HAP-1 (cell line): ENCODE results near the gene LGALS9C.
"Not testable (repeated sequence)": the region's sequence is repeated elsewhere in the genome, so short reads cannot be mapped to it uniquely, and the experiment has no call there.

Experiments
- DNase-seq, 2 experiments: peaks; one replicate each; pipeline ENCODE4 v3.0.0-alpha.2; 2016 to 2020; ENCODE audit warnings: low spot score in 2 of 2
- H3K27me3 ChIP-seq: fragments of 250-450 bp; sonication (Bioruptor Pico); 2 replicates; pipeline ENCODE4 v1.5.1; 2020; ENCODE audit warnings: low read depth, mild to moderate bottlenecking, moderate library complexity
- H3K36me3 ChIP-seq: fragments of 250-450 bp; sonication (Bioruptor Pico); replicated peaks from 2 replicates; pipeline ENCODE4 v1.5.1; 2020; ENCODE audit warnings: mild to moderate bottlenecking
- H3K4me1 ChIP-seq: fragments of 250-450 bp; sonication (Bioruptor Pico); 2 replicates; pipeline ENCODE4 v1.5.1; 2020; ENCODE audit warnings: mild to moderate bottlenecking
- H3K4me3 ChIP-seq: fragments of 250-450 bp; sonication (Bioruptor Pico); 2 replicates; pipeline ENCODE4 v1.5.1; 2020; ENCODE audit warnings: mild to moderate bottlenecking, moderate library complexity
- H3K9me3 ChIP-seq: fragments of 250-450 bp; sonication (Bioruptor Pico); 2 replicates; pipeline ENCODE4 v1.5.1; 2020; ENCODE audit warnings: mild to moderate bottlenecking, moderate library complexity
- in situ Hi-C: fragments of 300-500 bp; cut with MboI; formaldehyde crosslinking; loops from 3 replicates; pipeline ENCODE4 v1.14.3; 2020; ENCODE audit warnings: low sequenced_read_pairs, inconsistent platforms, mixed read lengths

LGALS9C gene

DNA sequence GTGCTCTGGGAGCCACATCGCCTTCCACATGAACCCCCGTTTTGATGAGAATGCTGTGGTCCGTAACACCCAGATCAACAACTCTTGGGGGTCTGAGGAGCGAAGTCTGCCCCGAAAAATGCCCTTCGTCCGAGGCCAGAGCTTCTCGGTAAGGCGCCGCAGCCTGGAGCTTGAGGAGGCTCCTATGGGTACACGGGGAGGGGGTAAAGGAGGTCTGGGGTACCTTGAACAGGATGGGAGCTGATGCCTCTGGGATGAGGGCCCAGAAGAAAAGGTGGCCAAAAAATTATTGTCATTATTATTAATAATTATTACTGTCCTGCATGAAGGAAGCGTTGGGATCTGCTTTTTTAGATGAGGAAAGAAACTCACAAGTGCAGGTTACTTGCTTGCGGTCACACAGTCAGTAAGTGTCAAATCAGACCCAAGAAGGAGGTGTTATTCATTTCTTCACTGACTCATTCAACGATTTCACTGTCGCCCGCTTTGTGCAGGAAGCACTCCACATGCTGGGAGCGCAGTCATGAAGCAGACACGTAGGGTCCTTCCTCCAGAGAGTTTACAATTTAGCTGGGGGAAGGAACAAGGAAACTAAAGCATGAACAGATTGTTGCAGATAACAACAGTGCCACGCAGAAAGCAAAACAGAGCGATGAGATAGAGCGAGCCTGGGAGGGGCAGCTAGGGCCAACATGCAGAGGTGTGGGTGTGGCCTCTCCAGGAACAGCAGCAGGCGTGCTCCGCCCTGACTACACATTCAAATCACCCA is 16.3 kb downstream of the LGALS9C start:
- DNase-seq, H3K4me1 ChIP-seq, H3K36me3 ChIP-seq, H3K4me3 ChIP-seq, in situ Hi-C loops, H3K9me3 ChIP-seq, H3K27me3 ChIP-seq: not testable (repeated sequence)

DNA sequence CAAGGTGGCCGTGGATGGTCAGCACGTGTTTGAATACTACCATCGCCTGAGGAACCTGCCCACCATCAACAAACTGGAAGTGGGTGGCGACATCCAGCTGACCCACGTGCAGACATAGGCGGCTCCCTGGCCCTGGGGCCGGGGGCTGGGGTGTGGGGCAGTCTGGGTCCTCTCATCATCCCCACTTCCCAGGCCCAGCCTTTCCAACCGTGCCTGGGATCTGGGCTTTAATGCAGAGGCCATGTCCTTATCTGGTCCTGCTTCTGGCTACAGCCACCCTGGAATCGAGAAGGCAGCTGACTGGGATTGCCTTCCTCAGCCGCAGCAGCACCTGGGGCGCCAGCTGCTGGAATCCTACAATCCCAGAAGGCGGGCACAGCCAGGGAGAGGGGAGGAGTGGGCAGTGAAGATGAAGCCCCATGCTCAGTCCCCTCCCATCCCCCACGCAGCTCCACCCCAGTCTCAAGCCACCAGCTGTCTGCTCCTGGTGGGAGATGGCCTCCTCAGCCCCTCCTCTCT is 17.7 kb downstream of the LGALS9C start:
- H3K4me3 ChIP-seq, DNase-seq, H3K27me3 ChIP-seq, H3K9me3 ChIP-seq, H3K36me3 ChIP-seq, in situ Hi-C loops, H3K4me1 ChIP-seq: not testable (repeated sequence)

DNA sequence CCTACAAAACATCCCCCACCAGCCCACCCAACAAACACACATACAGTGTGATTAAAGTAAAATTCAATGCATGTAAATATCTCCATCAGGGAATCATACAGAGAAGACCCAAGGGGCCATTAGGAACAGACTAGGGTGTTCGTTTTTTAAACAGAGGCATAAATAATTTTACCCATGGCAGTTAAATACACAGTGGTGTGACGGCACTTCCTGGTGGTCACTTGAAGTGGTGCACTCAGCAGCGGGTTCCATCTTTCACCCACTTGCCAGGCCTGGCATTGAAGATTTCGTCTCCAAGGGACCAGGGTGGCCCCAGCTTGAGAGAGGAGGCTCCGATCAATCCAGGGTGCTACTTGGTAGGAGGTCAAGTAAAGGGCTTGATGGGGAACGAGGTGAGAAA is 20.5 kb downstream of the LGALS9C start:
- DNase-seq, H3K4me1 ChIP-seq, in situ Hi-C loops, H3K4me3 ChIP-seq, H3K36me3 ChIP-seq, H3K9me3 ChIP-seq, H3K27me3 ChIP-seq: not testable (repeated sequence)

DNA sequence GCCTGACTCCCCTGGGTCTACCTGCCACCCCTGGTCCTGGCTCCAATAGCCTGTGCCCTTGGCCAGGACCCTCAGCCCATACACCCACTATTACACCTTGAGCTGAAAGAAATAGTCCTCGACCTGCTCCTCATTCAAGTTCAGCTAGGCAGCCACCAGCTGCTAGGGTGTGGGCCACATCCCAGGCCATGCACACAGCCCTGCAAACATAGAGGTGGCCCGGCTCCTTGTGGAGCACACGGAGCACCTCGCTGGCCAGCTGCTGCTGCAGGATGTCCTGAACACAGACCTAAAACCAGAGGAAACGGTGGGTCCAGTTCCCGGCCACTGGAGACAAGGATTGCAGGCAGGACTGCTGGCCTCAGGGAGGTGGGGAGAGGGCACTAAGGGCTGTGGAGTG is 22.5 kb downstream of the LGALS9C start:
- not testable (repeated sequence) for H3K4me1 ChIP-seq

DNA sequence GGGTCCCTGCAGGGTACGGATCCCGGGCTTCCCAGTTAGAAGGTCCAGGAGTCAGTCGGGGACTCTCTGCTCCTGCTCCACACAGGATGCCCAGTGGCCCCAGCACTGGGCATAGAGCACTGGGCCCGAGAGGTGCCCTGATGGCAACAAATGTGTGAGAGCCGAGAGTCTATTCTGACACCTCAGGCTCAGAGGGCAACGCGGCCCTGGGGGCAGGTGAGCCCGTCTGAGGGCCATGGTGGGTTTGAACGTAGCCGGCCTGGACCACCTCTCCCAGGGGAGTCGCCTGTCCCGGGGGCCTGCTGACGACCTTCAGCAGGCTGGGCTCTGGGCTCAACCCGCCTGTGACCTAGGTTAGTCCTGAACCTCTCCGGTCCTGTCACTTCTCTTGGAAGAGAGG is 23.2 kb downstream of the LGALS9C start:
- H3K27me3 ChIP-seq, in situ Hi-C loops, H3K4me1 ChIP-seq, H3K4me3 ChIP-seq, H3K9me3 ChIP-seq, DNase-seq, H3K36me3 ChIP-seq: not testable (repeated sequence)

More for the DNA sequence above, 22.5 kb downstream of the LGALS9C start:
- H3K27me3 ChIP-seq, in situ Hi-C loops, DNase-seq, H3K36me3 ChIP-seq, H3K9me3 ChIP-seq, H3K4me3 ChIP-seq: not testable (repeated sequence)

DNA sequence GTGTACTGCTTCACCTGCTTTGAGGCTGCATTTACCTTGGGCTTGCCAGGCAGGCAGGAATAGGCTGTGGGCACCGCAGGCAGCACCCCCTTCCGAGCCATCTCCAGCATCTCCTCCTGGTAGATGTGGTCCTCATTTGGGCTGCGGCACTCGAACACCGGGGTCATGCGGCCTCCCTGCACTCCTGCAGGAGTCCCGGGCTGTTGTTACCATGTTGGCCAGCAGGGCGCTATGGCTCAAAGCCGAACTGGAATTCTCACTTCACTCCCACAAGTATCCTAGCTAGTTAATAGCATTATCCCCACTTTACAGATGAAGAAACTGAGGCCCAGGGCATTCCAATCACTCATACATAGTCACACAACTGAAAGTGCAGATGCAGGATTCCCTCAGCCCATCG is 23.7 kb downstream of the LGALS9C start:
- in situ Hi-C loops, H3K36me3 ChIP-seq, H3K9me3 ChIP-seq, H3K4me1 ChIP-seq, DNase-seq, H3K4me3 ChIP-seq, H3K27me3 ChIP-seq: not testable (repeated sequence)

DNA sequence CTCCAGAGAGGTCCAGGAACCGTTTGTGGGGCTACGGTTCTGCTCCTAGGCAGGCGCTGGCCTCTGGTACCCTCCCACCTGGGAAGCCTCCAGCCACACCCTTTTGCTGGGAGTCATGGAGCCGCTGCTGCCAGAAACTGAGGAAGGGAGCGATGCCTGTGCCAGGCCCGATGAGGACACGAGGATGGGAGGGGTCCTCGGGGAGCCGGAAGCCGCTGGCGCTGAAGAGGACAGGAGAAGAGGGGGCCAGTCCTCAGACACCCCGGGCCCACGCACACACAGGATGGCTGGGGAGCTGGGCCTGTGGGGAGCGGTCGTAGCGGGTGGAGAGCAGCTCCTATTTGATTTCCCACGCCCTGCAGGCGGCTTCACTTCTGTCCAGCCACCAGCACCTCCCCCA is 24.2 kb downstream of the LGALS9C start:
- DNase-seq, H3K4me1 ChIP-seq, H3K27me3 ChIP-seq, in situ Hi-C loops, H3K36me3 ChIP-seq, H3K4me3 ChIP-seq, H3K9me3 ChIP-seq: not testable (repeated sequence)

DNA sequence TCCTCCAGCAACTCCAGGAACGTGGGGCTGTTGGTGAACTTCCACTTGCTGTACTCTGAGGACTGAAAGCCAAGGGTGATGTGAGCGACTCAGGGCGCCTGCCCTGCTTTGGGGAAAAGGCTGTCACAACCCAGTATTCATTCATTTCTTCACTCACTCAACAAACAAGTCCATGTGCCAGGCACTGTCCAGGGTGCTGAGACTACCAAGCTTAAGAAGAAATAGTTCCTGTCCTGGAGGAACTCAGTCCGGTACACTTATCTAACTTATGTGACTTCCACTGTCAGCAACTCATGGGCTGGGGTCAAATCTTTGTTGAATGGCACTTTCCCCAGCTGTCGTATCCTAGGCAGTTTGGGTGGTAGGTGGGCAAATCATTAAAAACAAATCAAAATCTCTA is 26.6 kb downstream of the LGALS9C start:
- in situ Hi-C loops, DNase-seq, H3K9me3 ChIP-seq, H3K4me1 ChIP-seq, H3K27me3 ChIP-seq, H3K4me3 ChIP-seq, H3K36me3 ChIP-seq: not testable (repeated sequence)

DNA sequence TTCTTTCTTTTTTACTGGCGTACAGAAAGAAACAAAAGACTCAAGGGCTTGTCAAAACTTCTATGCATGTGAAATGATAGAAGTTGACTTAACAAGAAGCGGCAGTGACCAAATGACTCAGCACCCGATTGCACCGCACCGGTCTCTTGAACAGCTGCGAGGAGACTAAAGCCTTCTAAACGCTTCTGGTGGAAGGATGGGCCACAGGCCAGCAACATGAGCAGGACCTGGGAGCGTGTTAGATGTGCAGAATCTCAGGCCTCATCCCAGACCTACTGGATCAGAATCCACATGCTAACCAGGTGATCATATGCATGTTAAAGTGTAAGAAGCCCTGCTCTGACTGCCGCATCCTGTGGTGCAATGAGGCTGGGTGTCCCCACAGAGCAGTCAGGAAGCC is 31.1 kb downstream of the LGALS9C start:
- H3K4me3 ChIP-seq, DNase-seq, H3K4me1 ChIP-seq, H3K36me3 ChIP-seq, H3K9me3 ChIP-seq, H3K27me3 ChIP-seq, in situ Hi-C loops: not testable (repeated sequence)

DNA sequence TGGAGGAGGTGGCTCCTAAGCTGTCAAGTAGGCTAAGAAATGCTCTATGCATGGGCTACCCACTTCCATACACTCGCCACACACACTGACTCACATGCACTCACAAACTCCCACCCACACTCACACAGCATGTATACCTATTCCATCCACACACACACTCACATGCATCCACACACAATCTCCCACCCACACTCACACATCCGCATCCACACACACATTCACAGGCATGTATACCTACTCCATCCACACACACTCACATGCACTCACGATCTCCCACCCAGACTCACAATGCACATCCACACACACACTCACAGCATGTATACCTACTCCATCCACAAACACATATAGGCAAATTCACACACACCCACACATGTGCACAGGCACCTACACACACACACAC is 32.1 kb downstream of the LGALS9C start:
- H3K4me3 ChIP-seq, H3K36me3 ChIP-seq, H3K4me1 ChIP-seq, in situ Hi-C loops, H3K9me3 ChIP-seq, H3K27me3 ChIP-seq, DNase-seq: not testable (repeated sequence)

DNA sequence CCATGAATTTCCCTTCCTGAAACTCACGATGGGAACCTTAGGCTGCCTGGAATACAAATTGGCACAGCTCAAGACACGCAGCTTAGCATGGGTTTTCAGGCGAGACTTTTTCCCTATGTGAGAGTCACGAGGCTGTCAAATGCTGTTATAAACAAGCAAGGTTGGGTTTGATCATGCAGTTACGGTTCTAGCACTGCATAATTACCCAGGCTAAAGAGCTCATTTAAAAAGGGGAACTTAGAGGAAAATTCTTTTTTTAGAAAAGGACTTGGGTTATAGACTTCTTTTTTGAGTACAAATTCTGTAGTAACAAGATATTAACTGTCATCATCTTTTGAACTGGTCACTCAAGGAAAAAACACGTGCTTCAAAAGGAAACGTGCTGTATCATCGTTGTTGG is 44.5 kb downstream of the LGALS9C start:
- H3K9me3 ChIP-seq, in situ Hi-C loops: not testable (repeated sequence)

DNA sequence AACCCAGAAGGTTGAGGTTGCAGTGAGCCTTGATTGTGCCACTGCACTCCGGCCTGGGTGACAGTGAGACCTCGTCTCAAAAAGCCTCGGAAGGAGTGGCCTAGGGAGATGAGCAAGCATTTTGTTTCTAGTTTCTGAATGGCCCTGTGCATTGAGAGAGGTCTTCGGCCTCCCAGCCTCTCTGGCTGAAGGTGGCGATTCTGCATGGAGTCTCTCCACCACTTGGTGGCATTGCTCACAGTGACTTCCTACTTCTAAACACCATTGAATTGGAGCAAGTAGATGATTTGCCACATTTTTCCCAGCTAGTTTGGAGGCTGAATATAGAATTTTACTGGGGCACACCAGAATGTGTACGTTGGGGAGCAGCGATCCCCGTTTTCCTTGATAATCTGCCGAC is 48.4 kb downstream of the LGALS9C start:
- H3K9me3 ChIP-seq, in situ Hi-C loops: not testable (repeated sequence)

More for the DNA sequence above, 44.5 kb downstream of the LGALS9C start:
- H3K27me3 ChIP-seq, H3K4me1 ChIP-seq, H3K36me3 ChIP-seq, H3K4me3 ChIP-seq, DNase-seq: not testable (repeated sequence)

DNA sequence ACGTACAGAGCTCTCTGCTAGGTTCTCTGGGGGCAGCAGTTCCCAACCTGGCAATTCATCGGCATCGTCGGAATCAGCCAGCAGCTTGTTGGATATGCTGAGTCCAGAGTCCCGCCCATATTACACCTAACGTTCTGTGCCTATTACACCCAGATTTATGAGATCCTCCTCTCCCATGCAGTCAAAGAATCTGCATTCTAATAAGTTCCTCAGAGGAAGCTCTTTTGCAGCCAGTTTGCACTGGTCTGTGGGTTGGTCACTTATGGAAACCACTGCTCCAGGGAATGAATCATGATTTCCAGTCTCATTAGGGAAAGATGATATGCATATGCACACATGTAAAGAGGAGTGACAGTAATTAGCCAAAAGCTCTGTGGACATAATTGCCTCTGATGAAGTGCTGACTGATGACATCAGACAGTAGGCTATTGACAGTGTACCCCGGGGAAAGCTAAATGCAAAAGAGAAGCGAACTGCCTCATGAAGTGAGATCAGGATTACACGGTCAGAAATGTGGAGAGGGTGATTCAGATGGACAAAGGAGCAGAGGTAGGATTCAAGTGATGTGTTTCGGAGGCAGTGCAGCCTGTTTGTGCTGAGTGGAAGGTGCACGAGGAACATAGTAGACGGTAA is 49.7 kb downstream of the LGALS9C start:
- H3K27me3 ChIP-seq, in situ Hi-C loops, H3K36me3 ChIP-seq, DNase-seq, H3K9me3 ChIP-seq, H3K4me1 ChIP-seq, H3K4me3 ChIP-seq: not testable (repeated sequence)

More for the DNA sequence above, 48.4 kb downstream of the LGALS9C start:
- H3K27me3 ChIP-seq, H3K4me1 ChIP-seq, DNase-seq, H3K4me3 ChIP-seq, H3K36me3 ChIP-seq: not testable (repeated sequence)

DNA sequence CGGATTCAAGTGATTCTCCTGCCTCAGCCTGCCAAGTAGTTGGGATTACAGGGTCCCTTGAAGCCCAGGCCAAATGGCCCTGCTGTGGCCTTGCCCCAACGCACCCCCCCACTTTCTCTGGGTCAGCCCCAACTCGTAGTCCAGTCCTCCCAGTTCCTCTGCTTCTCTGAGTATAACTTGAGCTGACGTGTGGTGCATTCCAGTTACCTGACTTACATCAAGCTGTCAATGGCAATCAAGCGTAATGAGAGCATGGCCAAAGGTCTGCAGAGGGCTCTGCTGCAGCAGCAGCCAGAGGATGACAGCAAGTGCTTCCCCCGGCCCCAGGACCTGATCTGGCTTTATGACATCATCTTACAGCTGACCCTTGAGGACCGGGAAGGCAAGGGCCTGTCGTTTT is 50.8 kb downstream of the LGALS9C start:
- H3K36me3 ChIP-seq, H3K9me3 ChIP-seq, H3K4me1 ChIP-seq, H3K4me3 ChIP-seq, in situ Hi-C loops, H3K27me3 ChIP-seq, DNase-seq: not testable (repeated sequence)
